CD4-positive, CD25-positive, alpha-beta regulatory T cell (primary cell): ENCODE results near the gene XPA. TPM values are rescaled to one million over a fixed set of nuclear protein-coding genes. Genes with fewer than 3 reads are reported as not detected.

Experiments used
- ATAC-seq, 2 donors: fragments of 150-1000 bp; cut with Tn5 transposase; one replicate each; pipeline ENCODE4 v1.10.0; 2021; ENCODE audit warnings: low read depth in 2 of 2, moderate number of reproducible peaks in 2 of 2, moderate library complexity in 1 of 2
- DNase-seq, 3 donors: peaks; one replicate each; pipeline versions ENCODE4 v3.0.0 to v3.0.0-alpha.2; 2012 to 2022; ENCODE audit warnings: mixed read lengths in 1 of 3
- H3K27ac ChIP-seq: one replicate; pipeline ENCODE4 v1.7.0; 2013; ENCODE audit warnings: mild to moderate bottlenecking, low read length; ENCODE audit not compliant: insufficient read depth, poor library complexity, severe bottlenecking
- H3K27me3 ChIP-seq: one replicate; pipeline ENCODE4 v1.7.0; 2013; ENCODE audit warnings: low read length; ENCODE audit not compliant: control insufficient read depth, insufficient read depth
- H3K36me3 ChIP-seq: one replicate; pipeline ENCODE4 v1.7.0; 2013; ENCODE audit warnings: mild to moderate bottlenecking, low read length, moderate library complexity; ENCODE audit not compliant: control insufficient read depth, insufficient read depth
- H3K4me1 ChIP-seq: 2 replicates; pipeline ENCODE4 v1.7.0; 2013; ENCODE audit warnings: mild to moderate bottlenecking, low read length; ENCODE audit not compliant: insufficient read depth, control insufficient read depth, poor library complexity, severe bottlenecking
- H3K4me3 ChIP-seq: one replicate; pipeline ENCODE4 v1.7.0; 2013; ENCODE audit warnings: low read depth, mild to moderate bottlenecking, low read length, moderate library complexity
- H3K9me3 ChIP-seq, 2 experiments: 1 replicate in 1 of 2; 2 replicates in 1 of 2; pipeline ENCODE4 v1.7.0; 2013; ENCODE audit warnings: low read length in 2 of 2, mild to moderate bottlenecking in 1 of 2, moderate library complexity in 1 of 2; ENCODE audit not compliant: control insufficient read depth in 2 of 2
- H3K27ac Mint-ChIP-seq, 3 donors: one replicate each; pipeline ENCODE4 v1.8.0; 2020 to 2022; ENCODE audit warnings: mild to moderate bottlenecking in 3 of 3, mixed read lengths in 3 of 3, moderate library complexity in 2 of 3
- H3K27me3 Mint-ChIP-seq: one replicate; pipeline ENCODE4 v1.8.0; 2022; ENCODE audit warnings: mild to moderate bottlenecking, mixed read lengths
- H3K36me3 Mint-ChIP-seq: one replicate; pipeline ENCODE4 v1.8.0; 2020; ENCODE audit warnings: mixed read lengths
- H3K4me1 Mint-ChIP-seq, 4 donors: one replicate each; pipeline ENCODE4 v1.8.0; 2020 to 2022; ENCODE audit warnings: mixed read lengths in 4 of 4, mild to moderate bottlenecking in 1 of 4
- H3K4me3 Mint-ChIP-seq, 4 donors: one replicate each; pipeline ENCODE4 v1.8.0; 2020 to 2022; ENCODE audit warnings: mild to moderate bottlenecking in 4 of 4, mixed read lengths in 4 of 4, moderate library complexity in 3 of 4
- H3K9me3 Mint-ChIP-seq, 7 donors: one replicate each; pipeline ENCODE4 v1.8.0; 2020 to 2022; ENCODE audit warnings: mixed read lengths in 7 of 7, mild to moderate bottlenecking in 3 of 7, moderate library complexity in 2 of 7
- polyA plus RNA-seq, 4 donors: library from polyadenylated mRNA; unstranded; fragments of 300-500 nt; fragmentation: Illumina TruSeq; gene quantifications; one replicate each; pipeline ENCODE4 v1.2.3, GENCODE V29; 2021
- total RNA-seq: library from RNA; stranded (reverse); gene quantifications from one replicate; pipeline ENCODE4 v1.2.3, GENCODE V29; 2022

The XPA gene
- total and polyA plus RNA-seq, 5 donors from 2014 or later: 21.8 to 28.9 (median 23.0) TPM

DNA sequence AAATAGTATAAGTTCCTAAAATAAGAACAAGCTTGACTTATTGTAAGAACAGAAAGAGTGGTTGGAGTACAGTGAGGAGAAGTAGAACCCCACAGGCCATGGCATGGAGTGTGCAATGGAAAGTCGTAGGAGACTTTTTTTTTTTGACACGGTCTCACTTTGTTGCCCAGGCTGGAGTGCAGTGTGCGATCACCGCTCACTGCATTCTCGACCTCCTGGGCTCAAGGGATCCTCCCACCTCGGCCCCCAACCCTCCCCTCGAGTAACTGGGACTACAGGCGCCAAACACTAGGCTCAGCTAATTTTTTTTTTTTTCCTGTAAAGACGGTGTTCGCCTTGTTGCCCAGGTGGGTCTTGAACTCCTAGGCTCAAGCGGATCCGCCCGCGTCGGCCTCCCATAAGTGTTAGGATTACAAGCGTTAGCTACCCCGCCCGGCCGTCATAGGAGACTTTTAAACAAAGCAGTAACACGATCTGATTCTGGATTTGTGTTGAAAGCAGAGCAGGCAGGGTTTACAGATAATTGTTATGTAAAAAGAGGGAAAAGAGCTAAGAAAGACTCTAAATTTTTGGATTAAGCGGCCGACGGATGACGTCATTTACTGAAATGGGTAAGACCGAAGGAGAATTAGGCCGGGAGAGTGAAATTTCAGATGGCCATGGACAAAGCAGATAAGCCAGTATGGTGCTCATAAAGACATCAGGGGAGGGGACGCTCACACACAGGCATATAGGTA lies 64.7 kb downstream of the XPA start:
- Mint-ChIP-seq H3K9me3 (no peaks in the 10 kb centered on the region), H3K4me3 (peak overlapping the region; percentile 96 to 99 (median 98)), H3K27me3 (peaks cover 5% of the 10 kb centered on the region), H3K36me3 (peaks cover 3% of the 10 kb centered on the region), H3K27ac (peak overlapping the region; percentile 99), H3K4me1 (peaks cover 32 to 63% (median 43%) of the 10 kb centered on the region in 4 donors)
- peak overlapping the region; percentile 96 for H3K27ac ChIP-seq
- H3K4me3 ChIP-seq: peak overlapping the region; percentile 97
- H3K36me3 ChIP-seq: no peaks in the 10 kb centered on the region
- peaks cover 42% of the 10 kb centered on the region for H3K4me1 ChIP-seq
- no peak for ATAC-seq
- no peaks in the 10 kb centered on the region for H3K9me3 ChIP-seq
- DNase-seq: no peak
- no peaks in the 10 kb centered on the region for H3K27me3 ChIP-seq

DNA sequence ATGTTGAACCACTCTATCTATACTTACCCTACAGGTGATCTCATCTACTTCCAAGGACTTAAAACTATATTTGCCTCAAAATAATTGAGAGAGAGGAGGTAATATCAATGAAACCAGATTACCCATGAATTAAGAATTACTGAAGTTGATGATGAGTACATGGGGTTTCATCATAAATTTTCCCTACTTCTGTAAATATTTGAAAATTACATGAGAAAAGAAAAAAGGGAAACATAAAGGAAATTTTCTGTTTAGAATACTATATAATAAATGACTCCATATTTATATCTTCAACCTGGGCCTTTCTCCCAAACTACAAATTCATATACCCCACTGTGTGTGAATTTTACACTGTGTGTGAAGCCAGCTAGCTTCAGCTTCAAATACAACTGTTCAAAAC lies 66.5 kb downstream of the XPA start:
- no peaks in the 10 kb centered on the region for H3K27me3 ChIP-seq
- Mint-ChIP-seq H3K27me3 (peaks cover 5% of the 10 kb centered on the region), H3K36me3 (peaks cover 6% of the 10 kb centered on the region), H3K27ac (no peak overlapping the region), H3K9me3 (no peaks in the 10 kb centered on the region), H3K4me3 (peak overlapping the region in 1 of 4 donors; percentile 70), H3K4me1 (peaks cover 21 to 50% (median 31%) of the 10 kb centered on the region in 4 donors)
- ATAC-seq: no peak
- no peak overlapping the region for H3K27ac ChIP-seq
- H3K36me3 ChIP-seq: peaks cover 6% of the 10 kb centered on the region
- DNase-seq: no peak
- H3K4me3 ChIP-seq: no peak overlapping the region
- peaks cover 26% of the 10 kb centered on the region for H3K4me1 ChIP-seq
- no peaks in the 10 kb centered on the region for H3K9me3 ChIP-seq

DNA sequence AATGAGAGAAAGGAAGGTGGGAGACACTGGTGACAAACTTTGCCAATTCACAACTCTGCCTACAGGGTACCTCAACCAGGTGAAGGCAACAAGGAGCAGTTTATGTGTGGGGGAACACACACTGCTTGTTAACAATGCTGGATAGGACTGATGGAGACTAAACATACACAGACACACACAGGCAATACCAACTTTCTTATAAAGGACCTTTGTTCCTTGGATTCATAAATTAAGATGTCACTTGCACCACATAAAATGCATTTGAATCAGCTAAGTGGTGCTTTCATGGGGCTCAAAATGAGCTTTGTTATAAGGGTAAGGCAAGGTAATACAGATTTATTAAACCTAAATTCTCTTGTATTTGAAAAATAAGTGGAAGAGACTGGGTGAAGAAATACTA lies 68.0 kb downstream of the XPA start:
- Mint-ChIP-seq H3K27ac (peak overlapping the region in 1 of 3 donors; percentile 15), H3K36me3 (peaks cover 14% of the 10 kb centered on the region), H3K27me3 (peaks cover 5% of the 10 kb centered on the region), H3K4me1 (peaks cover 14 to 36% (median 22%) of the 10 kb centered on the region in 4 donors), H3K4me3 (peak overlapping the region in 1 of 4 donors; percentile 70), H3K9me3 (no peaks in the 10 kb centered on the region)
- no peaks in the 10 kb centered on the region for H3K9me3 ChIP-seq
- no peak overlapping the region for H3K4me3 ChIP-seq
- no peak for ATAC-seq
- H3K4me1 ChIP-seq: peaks cover 11% of the 10 kb centered on the region
- no peak for DNase-seq
- H3K36me3 ChIP-seq: peaks cover 19% of the 10 kb centered on the region
- H3K27ac ChIP-seq: no peak overlapping the region
- H3K27me3 ChIP-seq: no peaks in the 10 kb centered on the region

GRCh38 chr9:97628668-97629067 lies 68.5 kb downstream of the XPA start:
- Histone ChIP-seq H3K27ac (no peak overlapping the region), H3K36me3 (peaks cover 19% of the 10 kb centered on the region), H3K27me3 (no peaks in the 10 kb centered on the region), H3K4me1 (peaks cover 11% of the 10 kb centered on the region), H3K4me3 (no peak overlapping the region), H3K9me3 (no peaks in the 10 kb centered on the region)
- H3K27me3 Mint-ChIP-seq: peaks cover 5% of the 10 kb centered on the region
- DNase-seq (no peak), ATAC-seq (no peak)
- H3K27ac Mint-ChIP-seq: peak overlapping the region in 1 of 3 donors; percentile 15
- H3K4me3 Mint-ChIP-seq: peak overlapping the region in 1 of 4 donors; percentile 70
- H3K4me1 Mint-ChIP-seq: peaks cover 13 to 34% (median 19%) of the 10 kb centered on the region in 4 donors
- peaks cover 18% of the 10 kb centered on the region for H3K36me3 Mint-ChIP-seq
- no peaks in the 10 kb centered on the region for H3K9me3 Mint-ChIP-seq

GRCh38 chr9:97627624-97628023 lies 69.5 kb downstream of the XPA start:
- no peaks in the 10 kb centered on the region for H3K9me3 Mint-ChIP-seq
- DNase-seq (no peak), ATAC-seq (no peak)
- H3K27me3 ChIP-seq: no peaks in the 10 kb centered on the region
- H3K27ac Mint-ChIP-seq: no peak overlapping the region
- no peak overlapping the region for H3K27ac ChIP-seq
- H3K36me3 Mint-ChIP-seq: peaks cover 23% of the 10 kb centered on the region
- peaks cover 9% of the 10 kb centered on the region for H3K4me1 ChIP-seq
- H3K9me3 ChIP-seq: no peaks in the 10 kb centered on the region
- no peak overlapping the region for H3K4me3 Mint-ChIP-seq
- H3K36me3 ChIP-seq: peaks cover 19% of the 10 kb centered on the region
- no peaks in the 10 kb centered on the region for H3K27me3 Mint-ChIP-seq
- H3K4me1 Mint-ChIP-seq: peaks cover 11 to 29% (median 14%) of the 10 kb centered on the region in 4 donors
- H3K4me3 ChIP-seq: no peak overlapping the region

- Mint-ChIP-seq H3K27me3 (no peaks in the 10 kb centered on the region), H3K36me3 (peaks cover 35% of the 10 kb centered on the region), H3K4me1 (peaks cover 0 to 14% (median 14%) of the 10 kb centered on the region in 4 donors), H3K4me3 (no peak overlapping the region), H3K27ac (no peak overlapping the region), H3K9me3 (no peaks in the 10 kb centered on the region)
- Histone ChIP-seq H3K27ac (no peak overlapping the region), H3K4me1 (no peaks in the 10 kb centered on the region), H3K4me3 (no peak overlapping the region), H3K9me3 (no peaks in the 10 kb centered on the region), H3K27me3 (no peaks in the 10 kb centered on the region), H3K36me3 (peaks cover 24% of the 10 kb centered on the region)
- ATAC-seq (no peak), DNase-seq (no peak)
Measured at GRCh38 chr9:97625620-97626019, 71.5 kb downstream of the XPA start.

Other genes with a start within 250 kb of the XPA start
- 3.7 TPM for gene TMOD1, start 195.7 kb downstream of the XPA start, total RNA-seq
- 10 to 100 TPM in 1 of 4 donors, 1 to 10 TPM in 3; 2.4 to 11.0 (median 5.5) TPM for gene TMOD1, start 195.7 kb downstream of the XPA start, polyA plus RNA-seq
- 21.5 TPM for gene TSTD2, start 64.0 kb downstream of the XPA start, total RNA-seq
- gene TSTD2, start 64.0 kb downstream of the XPA start, polyA plus RNA-seq: 10 to 100 TPM in 1 of 4 donors, 1 to 10 TPM in 3; 5.5 to 13.3 (median 9.1) TPM
- gene NCBP1, start 63.5 kb downstream of the XPA start, total RNA-seq: 47.4 TPM
- gene NCBP1, start 63.5 kb downstream of the XPA start, polyA plus RNA-seq: 10 to 100 TPM; 18.0 to 30.1 (median 21.5) TPM
- gene FOXE1, start 155.9 kb upstream of the XPA start, total RNA-seq: not detected
- gene FOXE1, start 155.9 kb upstream of the XPA start, polyA plus RNA-seq: not detected
- gene TRMO, start 225.2 kb upstream of the XPA start, total RNA-seq: 47.1 TPM
- gene TRMO, start 225.2 kb upstream of the XPA start, polyA plus RNA-seq: 10 to 100 TPM; 20.7 to 28.9 (median 26.3) TPM
- 3.6 TPM for gene HEMGN, start 240.8 kb upstream of the XPA start, total RNA-seq
- 1 to 10 TPM; 1.7 to 7.0 (median 4.7) TPM for gene HEMGN, start 240.8 kb upstream of the XPA start, polyA plus RNA-seq